Heart left ventricle (tissue), 16 donors: ENCODE data around the gene DNM3. TPM values are rescaled to one million over a fixed set of nuclear protein-coding genes. Genes with fewer than 3 reads are reported as not detected.

Experiments
- ATAC-seq, 4 donors: fragments of 200-7000 bp; cut with Tn5 transposase; one replicate each; pipeline ENCODE4 v1.9.1; 2020 to 2022; ENCODE audit warnings: moderate library complexity in 4 of 4, mild to moderate bottlenecking in 3 of 4, moderate number of reproducible peaks in 1 of 4
- DNase-seq, 5 donors: peaks; one replicate each; pipeline ENCODE4 v3.0.0-alpha.2; 2020
- H3K27ac ChIP-seq, 12 donors: fragments of 200-600 bp; sonication (generic) in 4 of 12; one replicate each; pipeline versions ENCODE4 v1.5.0 to v1.8.0; 2016 to 2022; ENCODE audit warnings: mild to moderate bottlenecking in 2 of 12
- H3K27me3 ChIP-seq, 9 donors: fragments of 200-600 bp; sonication (generic) in 2 of 9; one replicate each; pipeline versions ENCODE4 v1.5.1 to v1.8.0; 2016 to 2022; ENCODE audit warnings: mild to moderate bottlenecking in 3 of 9
- H3K36me3 ChIP-seq, 9 donors: fragments of 200-600 bp; sonication (generic) in 2 of 9; one replicate each; pipeline versions ENCODE4 v1.5.0 to v1.8.0; 2018 to 2022; ENCODE audit warnings: mild to moderate bottlenecking in 2 of 9
- H3K4me1 ChIP-seq, 12 donors: fragments of 200-600 bp; sonication (generic) in 4 of 12; one replicate each; pipeline versions ENCODE4 v1.5.0 to v1.8.0; 2016 to 2022; ENCODE audit warnings: mild to moderate bottlenecking in 3 of 12
- H3K4me3 ChIP-seq, 12 donors: fragments of 200-600 bp; sonication (generic) in 4 of 12; one replicate each; pipeline versions ENCODE4 v1.5.0 to v1.8.0; 2017 to 2022; ENCODE audit warnings: mild to moderate bottlenecking in 9 of 12, moderate library complexity in 4 of 12
- H3K9me3 ChIP-seq, 12 donors: fragments of 200-600 bp; sonication (generic) in 4 of 12; one replicate each; pipeline versions ENCODE4 v1.5.0 to v1.8.0; 2016 to 2022; ENCODE audit warnings: mild to moderate bottlenecking in 1 of 12
- POLR2A ChIP-seq, 2 donors: fragments of 450-650 bp; IDR thresholded peaks; one replicate each; pipeline ENCODE4 v1.6.1; 2017; ENCODE audit warnings: antibody characterized with exemption in 2 of 2, mild to moderate bottlenecking in 2 of 2, moderate library complexity in 2 of 2
- WGBS, 4 donors: extraction: QIAGEN DNeasy Blood & Tissue Kit in 2 of 4; methylation state at CpG; one replicate each; pipeline versions ENCODE4 v1.1.5 to v1.1.7; 2013 to 2018; 5-methylcytosine and 5-hydroxymethylcytosine counted together
- intact Hi-C, 10 donors: fragments of 100-400 bp; cut with DNase I; formaldehyde crosslinking; loops; one replicate each; pipeline versions ENCODE4 v1.11.1 to v1.14.2; 2022
- polyA plus RNA-seq, 2 donors: library from polyadenylated mRNA; stranded (reverse); fragments of 200-250 nt; gene quantifications; one replicate each; pipeline ENCODE4 v1.2.3, GENCODE V29; 2013
- total RNA-seq, 9 donors: library from RNA; depleted of rRNA in 2 of 9; stranded (reverse); fragments of >200 nt in 2 of 9; fragmentation: NEBNext Ultra II Directional in 3 of 9; extraction: Animal tissue kit (Norgen Biotek cat#: 25700) in 3 of 9; gene quantifications; one replicate each; pipeline versions ENCODE4 v1.1.0 to v1.2.4, GENCODE V29; 2016 to 2023
- TF ChIP-seq, protein P1 (sequence below), 12 donors: fragments of 200-600 bp; sonication (generic) in 4 of 12; IDR thresholded peaks; one replicate each; pipeline versions ENCODE4 v1.5.0 to v1.8.0; 2018 to 2022; ENCODE audit warnings: antibody characterized with exemption in 12 of 12, mild to moderate bottlenecking in 5 of 12
- donor health status: ischemic (EF 13 %, LVEDD 7.1; RV severe dilation, severe dysfunction).
- donor health status: healthy with polysubstance abuse.
- donor health status: DM: no; HTN: yes; CAD: no.
- donor health status: DM: no; HTN: no; CAD: no.
- donor health status: ischemic (EF 25% LVEDD 6.9; RV normal size, moderate dysfunction).
- donor health status: ischemic (EF 25% LVEDD 5.7; RV mildly dilated, moderate dysfunction).
- donor health status: healthy.
- donor health status: DM: yes; HTN: yes; CAD: no.
- donor health status: ischemic (EF 35%, LVEDD 5.7; RV mildly dilated, moderate dysfunction).
- donor health status: nonischemic (EF 11% LVEDD 7.7; RV severe dilation, severe dysfunction).
- donor health status: DM: yes; HTN: yes; CAD: no.
- donor health status: PGD.
- donor health status: ischemic (EF 29% LVEDD 5.4; RV normal size, mild dysfunction).
- donor health status: nonischemic (EF 23%, LVEDD 6.1; RV moderate dilation, normal function).

DNM3 gene
- total and polyA plus RNA-seq, 11 donors: 0.44 to 3.9 (median 1.9) TPM

- intact Hi-C loops: loop anchor here in 8 of 10 donors (1.0 to 10.0 kb wide), 13 partner anchors 40 to 396 kb away; no protein-coding TSS in a partner anchor
- H3K36me3 ChIP-seq: no peaks in the 10 kb centered on the region
- H3K4me1 ChIP-seq: peaks cover 0 to 57% (median 30%) of the 10 kb centered on the region in 12 donors
- peak; percentile 70 to 90 (median 86) for ATAC-seq
- no peaks in the 10 kb centered on the region for H3K9me3 ChIP-seq
- DNase-seq: peak in 4 of 5 donors; percentile 41 to 66 (median 54)
- no peaks in the 10 kb centered on the region for H3K27me3 ChIP-seq
- 40 to 50% (median 45%) methylated on average over 9 of the region's 9 CpGs for WGBS, 4 donors
- TF ChIP-seq POLR2A (IDR thresholded peaks at IDR 0.05): no peak
- TF ChIP-seq, protein P1, sequence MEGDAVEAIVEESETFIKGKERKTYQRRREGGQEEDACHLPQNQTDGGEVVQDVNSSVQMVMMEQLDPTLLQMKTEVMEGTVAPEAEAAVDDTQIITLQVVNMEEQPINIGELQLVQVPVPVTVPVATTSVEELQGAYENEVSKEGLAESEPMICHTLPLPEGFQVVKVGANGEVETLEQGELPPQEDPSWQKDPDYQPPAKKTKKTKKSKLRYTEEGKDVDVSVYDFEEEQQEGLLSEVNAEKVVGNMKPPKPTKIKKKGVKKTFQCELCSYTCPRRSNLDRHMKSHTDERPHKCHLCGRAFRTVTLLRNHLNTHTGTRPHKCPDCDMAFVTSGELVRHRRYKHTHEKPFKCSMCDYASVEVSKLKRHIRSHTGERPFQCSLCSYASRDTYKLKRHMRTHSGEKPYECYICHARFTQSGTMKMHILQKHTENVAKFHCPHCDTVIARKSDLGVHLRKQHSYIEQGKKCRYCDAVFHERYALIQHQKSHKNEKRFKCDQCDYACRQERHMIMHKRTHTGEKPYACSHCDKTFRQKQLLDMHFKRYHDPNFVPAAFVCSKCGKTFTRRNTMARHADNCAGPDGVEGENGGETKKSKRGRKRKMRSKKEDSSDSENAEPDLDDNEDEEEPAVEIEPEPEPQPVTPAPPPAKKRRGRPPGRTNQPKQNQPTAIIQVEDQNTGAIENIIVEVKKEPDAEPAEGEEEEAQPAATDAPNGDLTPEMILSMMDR (IDR thresholded peaks at IDR 0.05): peak; percentile 50 to 82 (median 67)
- peak overlapping the region in 11 of 12 donors; percentile 19 to 78 (median 68) for H3K27ac ChIP-seq
- peak overlapping the region in 6 of 12 donors; percentile 8 to 22 (median 14) for H3K4me3 ChIP-seq
Measured at GRCh38 chr1:172398970-172399755, 557.9 kb downstream of the DNM3 start.

DNA sequence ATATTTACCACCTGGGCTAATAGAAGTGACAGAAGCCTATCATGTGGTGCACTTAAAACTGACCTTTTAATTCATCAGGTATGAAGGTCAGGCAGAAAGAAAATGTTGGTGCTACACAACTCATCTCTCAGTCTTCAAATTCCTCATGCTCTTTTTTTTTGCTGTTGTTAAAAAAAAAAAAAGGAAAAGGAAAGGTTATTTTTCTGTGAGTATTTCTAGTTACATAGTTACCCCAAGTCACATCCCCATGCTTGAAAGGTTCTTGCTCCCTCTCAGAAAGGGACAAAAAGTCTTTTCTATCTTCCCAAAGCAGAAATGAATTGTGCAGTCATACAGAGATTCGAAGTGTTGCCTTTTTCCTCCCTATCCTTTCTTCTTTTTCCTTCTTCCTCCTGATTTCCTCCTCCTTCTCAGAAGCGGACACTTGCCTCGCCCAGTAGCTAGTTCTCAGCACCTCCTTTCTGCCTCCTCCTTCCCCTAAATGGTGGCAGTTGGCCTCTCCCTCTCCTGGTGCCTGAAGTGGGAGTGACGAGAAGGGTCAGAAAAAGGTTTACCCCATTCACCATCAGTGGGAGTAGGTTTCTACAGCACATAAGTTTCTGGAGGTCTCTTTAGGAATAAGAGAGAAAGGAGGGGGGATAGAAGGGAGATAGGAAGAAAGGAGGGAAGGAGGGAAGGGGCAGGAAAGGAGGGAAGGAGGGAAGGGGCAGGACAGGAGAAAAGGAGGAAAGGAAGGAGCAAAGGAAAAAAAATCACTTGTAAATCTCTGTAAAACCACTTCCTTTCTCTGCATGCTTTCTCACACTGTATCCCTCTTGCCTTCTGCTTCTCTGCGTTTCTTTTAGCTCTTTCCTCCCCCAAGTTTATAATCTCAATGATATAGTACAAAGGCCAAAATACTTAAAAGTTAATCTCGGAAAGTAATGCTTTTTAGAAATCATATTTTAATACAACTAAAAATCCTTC, 558.7 kb downstream of the DNM3 start:
- WGBS, 4 donors: 71 to 78% (median 72%) methylated on average over 6 of the region's 6 CpGs
- ATAC-seq (no peak), DNase-seq (peak in 1 of 5 donors; percentile 19)
- intact Hi-C loops: loop anchor here (1.0 to 10.0 kb wide), 18 partner anchors 41 to 398 kb away; no protein-coding TSS in a partner anchor
- H3K27ac ChIP-seq: peak overlapping the region in 10 of 12 donors; percentile 25 to 78 (median 66)
- H3K4me3 ChIP-seq: peak overlapping the region in 1 of 12 donors; percentile 20
- H3K4me1 ChIP-seq: peaks cover 0 to 51% (median 27%) of the 10 kb centered on the region in 12 donors
- no peak for TF ChIP-seq POLR2A (IDR thresholded peaks at IDR 0.05)
- TF ChIP-seq, protein P1 (IDR thresholded peaks at IDR 0.05): peak in 1 of 12 donors; percentile 5
- H3K36me3 ChIP-seq: no peaks in the 10 kb centered on the region
- no peaks in the 10 kb centered on the region for H3K27me3 ChIP-seq
- no peaks in the 10 kb centered on the region for H3K9me3 ChIP-seq

DNA sequence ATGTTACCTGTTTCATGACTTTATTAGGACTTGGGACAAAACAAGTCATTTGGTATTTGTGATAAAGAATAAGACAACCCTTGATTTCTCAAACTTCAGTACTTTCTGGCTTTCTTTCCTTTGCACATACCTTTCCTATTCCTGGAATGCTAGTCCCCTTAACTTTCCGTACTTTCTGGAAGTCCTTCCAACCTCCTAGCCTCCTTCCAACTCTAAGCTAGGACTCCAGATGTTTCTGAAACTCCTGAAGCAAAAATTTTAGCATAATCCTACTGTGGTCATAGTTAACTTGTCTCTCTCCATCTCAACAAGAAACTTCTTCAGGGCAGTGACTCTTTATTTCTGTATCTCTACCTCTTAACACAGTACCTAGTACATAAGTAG, 559.4 kb downstream of the DNM3 start:
- Histone ChIP-seq H3K4me1 (peaks cover 0 to 51% (median 27%) of the 10 kb centered on the region in 12 donors), H3K4me3 (no peak overlapping the region), H3K27ac (peak overlapping the region in 10 of 12 donors; percentile 25 to 78 (median 66)), H3K27me3 (no peaks in the 10 kb centered on the region), H3K36me3 (no peaks in the 10 kb centered on the region), H3K9me3 (no peaks in the 10 kb centered on the region)
- no peak for DNase-seq
- intact Hi-C loops: loop anchor here in 7 of 10 donors (2.0 to 5.0 kb wide), 7 partner anchors 268 to 398 kb away; no protein-coding TSS in a partner anchor
- ATAC-seq: no peak
- 41 to 53% (median 47%) methylated on average over 1 of the region's 1 CpG for WGBS, 4 donors
- TF ChIP-seq POLR2A (IDR thresholded peaks at IDR 0.05): no peak

DNA sequence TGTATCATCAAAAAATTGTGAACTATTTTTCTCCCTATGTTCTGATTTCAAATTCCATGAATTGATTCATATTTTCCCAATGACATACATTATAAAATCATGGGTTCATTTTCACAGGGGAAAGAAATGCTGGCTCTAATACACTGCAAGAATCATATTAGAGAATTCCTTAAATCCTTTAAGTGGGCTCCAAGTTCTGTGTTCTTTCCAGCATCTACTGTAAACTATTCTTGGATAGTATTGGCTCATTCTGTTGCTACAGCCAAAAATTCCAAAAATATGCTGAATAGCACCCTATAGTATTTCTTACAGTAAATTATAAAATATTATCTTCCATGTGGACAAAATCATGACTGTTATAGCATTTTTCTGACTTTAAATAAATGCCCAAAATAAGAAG, 560.2 kb downstream of the DNM3 start:
- Histone ChIP-seq H3K9me3 (no peaks in the 10 kb centered on the region), H3K4me1 (peaks cover 0 to 51% (median 27%) of the 10 kb centered on the region in 12 donors), H3K4me3 (no peak overlapping the region), H3K27me3 (no peaks in the 10 kb centered on the region), H3K36me3 (no peaks in the 10 kb centered on the region), H3K27ac (peak overlapping the region in 2 of 12 donors; percentile 76 to 77)
- ATAC-seq (no peak), DNase-seq (no peak)
- TF ChIP-seq, protein P1 (IDR thresholded peaks at IDR 0.05): no peak
- no peak for TF ChIP-seq POLR2A (IDR thresholded peaks at IDR 0.05)
- intact Hi-C loops: loop anchor here in 7 of 10 donors (2.0 to 5.0 kb wide), 7 partner anchors 269 to 399 kb away; no protein-coding TSS in a partner anchor
